GM12892 (cell line): ENCODE measurements around the gene BTNL2.

Experiments
- DNase-seq: peaks from one replicate; pipeline ENCODE4 v3.0.0; 2011; ENCODE audit not compliant: insufficient read length
- FAIRE-seq: peaks from 2 replicates; lab custom pipeline; 2011; peaks lifted over from hg19 to GRCh38; lab: Jason Lieb, UNC
- POLR2A ChIP-seq: IDR thresholded peaks from 2 replicates; pipeline ENCODE4 v1.6.1; 2011; ENCODE audit warnings: low read depth, low read length, control low read depth
- POLR2AphosphoS5 ChIP-seq: IDR thresholded peaks from 2 replicates; pipeline ENCODE4 v1.6.1; 2011; ENCODE audit warnings: low read depth, low read length, control low read depth
- TAF1 ChIP-seq: IDR thresholded peaks from 2 replicates; pipeline ENCODE4 v1.6.1; 2011; ENCODE audit warnings: low read depth, mild to moderate bottlenecking, control low read depth, low read length, borderline replicate concordance

The BTNL2 gene

DNA sequence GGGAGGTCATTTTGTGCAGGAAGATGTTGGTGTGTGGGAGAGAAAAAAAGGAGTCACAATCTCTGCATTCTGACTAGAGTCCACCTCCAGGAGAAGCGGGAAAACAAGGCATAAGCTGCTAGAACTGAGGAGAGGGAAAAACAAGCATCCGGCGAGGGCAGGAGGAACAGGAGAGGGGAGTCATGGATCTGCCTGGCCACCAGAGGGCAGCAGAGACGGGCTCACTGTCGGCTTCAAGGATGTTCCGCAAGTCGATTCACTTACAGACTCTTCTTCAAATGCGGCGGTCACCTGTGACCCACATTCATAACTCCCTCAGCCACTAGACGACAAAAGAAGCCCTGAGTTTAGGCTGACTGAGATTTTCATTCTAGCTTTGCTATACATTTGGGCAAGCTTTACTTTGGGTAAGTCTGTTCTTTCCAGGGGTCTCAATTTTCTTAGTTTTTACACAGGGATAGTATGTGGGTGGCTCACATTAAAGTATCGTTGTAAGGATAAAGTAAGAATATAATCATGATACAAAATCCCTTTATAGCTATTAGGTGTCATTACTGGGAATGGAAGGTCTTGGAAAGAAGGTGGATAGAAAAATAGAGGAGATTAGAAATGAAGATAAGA, 6.6 kb upstream of the BTNL2 start:
- TF ChIP-seq POLR2A (no peak), POLR2AphosphoS5 (no peak), TAF1 (no peak)
- FAIRE-seq: peak; percentile 96
- peak; percentile 41 for DNase-seq

DNA sequence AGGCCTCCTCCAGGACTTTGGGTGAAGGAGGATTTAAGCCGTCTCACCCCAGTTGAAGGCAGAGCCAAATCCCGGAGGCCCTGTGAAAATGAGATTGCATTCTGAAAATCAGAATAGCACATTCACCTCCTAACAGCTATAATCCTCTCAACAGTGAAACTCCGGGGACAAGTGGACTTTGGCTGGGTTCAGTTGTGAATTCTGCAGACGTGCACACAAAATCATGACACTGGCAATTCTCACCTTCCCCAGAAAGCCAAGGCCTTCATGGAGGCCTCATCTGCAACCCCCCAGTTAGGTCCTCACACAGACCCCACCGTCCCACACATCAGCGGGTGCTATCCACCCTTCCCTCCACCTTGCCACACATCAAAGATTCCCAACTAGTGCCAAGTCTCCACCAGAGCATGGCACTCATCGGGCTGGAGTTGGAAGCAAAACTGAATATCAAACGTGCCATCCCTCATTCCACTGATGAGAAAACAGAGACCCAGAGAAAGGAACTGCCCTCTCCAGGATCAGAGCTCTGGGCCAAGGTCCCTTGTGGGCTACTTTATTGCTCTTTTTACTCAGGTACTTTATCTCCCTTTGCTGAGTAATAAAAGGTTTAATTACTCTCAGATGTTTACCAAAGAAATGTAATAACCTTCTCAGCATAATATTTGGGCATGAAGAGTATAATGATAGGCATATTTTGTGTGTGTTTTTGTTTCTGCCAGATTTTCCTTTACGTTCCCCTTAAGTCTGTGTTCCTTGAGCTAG, 4.8 kb upstream of the BTNL2 start:
- TF ChIP-seq POLR2A (no peak), TAF1 (no peak), POLR2AphosphoS5 (no peak)
- no peak for FAIRE-seq
- DNase-seq: no peak

DNA sequence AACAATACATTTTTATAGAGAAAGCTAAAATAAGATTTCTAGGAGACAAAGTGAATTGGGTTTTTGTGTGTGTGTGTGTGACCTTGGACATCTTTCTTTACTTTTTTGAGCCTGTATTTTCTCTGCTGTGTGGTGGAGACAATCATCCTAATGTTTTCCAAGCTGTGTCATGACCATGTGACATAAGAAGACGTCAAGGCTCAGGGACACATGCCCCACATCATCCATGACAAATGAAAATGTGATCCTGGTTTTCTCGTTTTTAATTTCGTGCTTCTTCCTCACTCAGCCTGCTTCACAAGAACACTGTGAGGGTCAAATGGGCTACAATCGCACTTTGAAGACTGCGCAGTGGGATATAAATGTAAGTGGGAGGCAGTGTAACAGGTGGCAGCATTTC, 3.9 kb upstream of the BTNL2 start:
- DNase-seq (no peak), FAIRE-seq (no peak)
- no peak for TF ChIP-seq TAF1
- TF ChIP-seq POLR2AphosphoS5: no peak
- no peak for TF ChIP-seq POLR2A

DNA sequence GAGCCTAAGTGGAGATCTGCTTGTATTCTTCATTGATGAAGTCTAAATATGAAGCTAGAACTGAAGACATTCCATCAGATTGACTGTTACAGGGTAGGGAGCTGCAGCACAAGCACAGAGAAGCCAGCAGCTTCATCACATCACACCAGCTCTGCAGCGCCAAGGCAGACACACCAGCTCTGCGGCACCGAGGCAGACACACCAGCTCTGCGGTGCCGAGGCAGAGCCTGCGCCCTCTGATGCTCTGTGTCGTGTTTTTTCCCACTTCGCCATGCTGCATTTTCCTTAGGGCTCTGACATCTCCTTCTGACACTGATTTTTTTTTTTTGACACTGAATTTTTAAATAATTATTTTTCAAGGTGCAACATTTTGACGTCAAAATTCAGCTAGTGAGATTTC, 784 bp downstream of the BTNL2 start:
- TF ChIP-seq POLR2AphosphoS5: no peak
- TF ChIP-seq POLR2A: no peak
- TF ChIP-seq TAF1: no peak

GRCh38 chr6:32405656-32406055, 1.3 kb downstream of the BTNL2 start:
- FAIRE-seq: no peak
- DNase-seq: no peak
- no peak for TF ChIP-seq POLR2A
- no peak for TF ChIP-seq POLR2AphosphoS5
- TF ChIP-seq TAF1: no peak

More for the DNA sequence above, 784 bp downstream of the BTNL2 start:
- no peak for DNase-seq
- no peak for FAIRE-seq

DNA sequence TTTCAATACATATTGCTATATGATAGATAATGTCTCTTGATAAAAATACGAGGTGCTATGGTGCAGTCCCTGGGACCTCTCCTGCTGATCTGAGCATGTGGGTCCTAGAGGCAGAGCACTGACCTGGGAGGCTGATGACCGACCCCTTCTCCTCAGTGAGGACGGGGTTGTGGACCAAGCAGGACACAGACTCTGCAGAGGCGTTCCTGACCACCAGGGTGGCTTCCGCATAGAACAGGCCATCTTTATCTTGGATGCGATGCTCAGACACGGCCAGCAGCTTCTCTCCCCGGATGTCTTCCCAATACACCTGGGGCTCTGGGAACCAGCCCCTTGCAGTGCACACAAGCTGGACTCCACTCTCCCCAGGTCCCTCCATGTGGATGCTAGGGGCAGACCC, 4.2 kb downstream of the BTNL2 start:
- FAIRE-seq: no peak

DNA sequence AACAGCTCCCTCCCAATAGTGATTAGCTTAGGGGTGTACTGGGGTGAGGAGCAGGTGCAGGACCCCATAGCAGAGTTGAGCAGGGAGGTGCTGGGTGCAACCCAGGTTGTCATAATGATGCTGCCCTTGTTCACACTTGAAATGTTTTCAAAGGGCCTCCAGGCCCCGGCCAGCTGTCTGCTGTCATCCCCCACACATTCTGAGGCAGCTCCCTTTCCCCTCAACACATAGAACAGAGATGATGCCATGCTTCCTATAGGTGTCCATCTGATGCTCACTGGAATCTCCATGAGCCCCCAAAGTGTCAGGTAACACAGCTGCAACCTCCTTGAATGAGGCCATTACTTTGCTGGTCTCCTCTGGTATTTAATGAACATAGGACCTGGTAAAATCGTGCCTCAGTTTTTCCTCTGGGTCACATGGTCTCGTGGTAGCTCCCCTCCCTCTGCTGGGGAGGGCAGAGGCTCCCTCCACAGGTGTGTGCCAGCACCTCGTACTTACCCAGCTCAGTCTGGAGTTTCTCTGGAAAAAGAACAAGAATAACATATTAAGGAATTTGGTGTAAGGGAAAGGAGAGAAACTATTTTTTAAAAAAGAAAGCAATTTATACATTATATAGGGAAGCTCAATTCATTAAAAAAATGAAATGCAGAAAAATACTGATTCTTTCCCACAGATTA, 5.6 kb downstream of the BTNL2 start:
- TF ChIP-seq POLR2A: no peak
- no peak for TF ChIP-seq TAF1
- TF ChIP-seq POLR2AphosphoS5: no peak
- DNase-seq (no peak), FAIRE-seq (no peak)

More for the DNA sequence above, 4.2 kb downstream of the BTNL2 start:
- no peak for TF ChIP-seq TAF1
- no peak for DNase-seq

GRCh38 chr6:32397252-32397920, 9.6 kb downstream of the BTNL2 start:
- no peak for DNase-seq
- peak; percentile 93 for FAIRE-seq
- TF ChIP-seq POLR2AphosphoS5 (no peak), TAF1 (no peak), POLR2A (no peak)

GRCh38 chr6:32396028-32396427, 11.0 kb downstream of the BTNL2 start:
- DNase-seq (no peak), FAIRE-seq (peak; percentile 9)
- no peak for TF ChIP-seq TAF1
- TF ChIP-seq POLR2AphosphoS5: no peak
- no peak for TF ChIP-seq POLR2A

- TF ChIP-seq POLR2AphosphoS5 (no peak), TAF1 (no peak), POLR2A (no peak)
- FAIRE-seq: no peak
- DNase-seq: no peak
Measured at GRCh38 chr6:32393665-32394420, 13.1 kb downstream of the BTNL2 start.

GRCh38 chr6:32391505-32391904, 15.5 kb downstream of the BTNL2 start:
- DNase-seq (no peak), FAIRE-seq (no peak)
- no peak for TF ChIP-seq TAF1
- TF ChIP-seq POLR2AphosphoS5: no peak
- no peak for TF ChIP-seq POLR2A
